ENCODE measurements around the gene TBXA2R.
A peak's percentile ranks its signal among the peaks of the same experiment; 100 is the strongest.
"Not testable (repeated sequence)": the region's sequence is repeated elsewhere in the genome, so short reads cannot be mapped to it uniquely, and the experiment has no call there.

Gene TBXA2R

GRCh38 chr19:3573858-3574637 is 32.6 kb downstream of the TBXA2R start:
- ChIA-PET POLR2A (interaction anchor here (0.6 to 1.2 kb wide), 6 partner anchors 10 to 29 kb away, joined by 3 to 8 read pairs (median 4); partner anchors contain the start of genes GIPC3 and MFSD12), CTCF (interaction anchor here (0.8 kb wide), 1 partner anchor 13 kb away, joined by 5 read pairs; no protein-coding TSS in a partner anchor)
- peak; percentile 98 for DNase-seq (ENCODE audit: extremely low spot score)
- peak; percentile 94 for TF ChIP-seq HDGF (IDR thresholded peaks at IDR 0.05; ENCODE audit: borderline replicate concordance)
- no peak for TF ChIP-seq ZNF384 (IDR thresholded peaks at IDR 0.05)
- TF ChIP-seq FOXK2 (IDR thresholded peaks at IDR 0.05), result no peak
- peak; percentile 88 for TF ChIP-seq SP1 (IDR thresholded peaks at IDR 0.05)
- TF ChIP-seq PKNOX1 (IDR thresholded peaks at IDR 0.05), result peak; percentile 97

GRCh38 chr19:3573162-3573857 is 33.4 kb downstream of the TBXA2R start:
- DNase-seq (ENCODE audit: extremely low spot score), result no peak
- POLR2A ChIA-PET, result interaction anchor here (0.6 to 1.2 kb wide), 6 partner anchors 11 to 29 kb away, joined by 3 to 8 read pairs (median 4); partner anchors contain the start of genes GIPC3 and MFSD12
- TF ChIP-seq L3MBTL2 (conservative IDR thresholded peaks at IDR 0.05) (peak; percentile 58), NFRKB (IDR thresholded peaks at IDR 0.05) (no peak)
- CTCF ChIA-PET, result interaction anchor here (0.8 kb wide), 1 partner anchor 13 kb away, joined by 5 read pairs; no protein-coding TSS in a partner anchor

- DNase-seq (ENCODE audit: extremely low spot score), result no peak
- POLR2A ChIA-PET, result no interaction called here
- CTCF ChIA-PET, result no interaction called here
- TF ChIP-seq CTBP1 (IDR thresholded peaks at IDR 0.05; ENCODE audit: borderline replicate concordance), result no peak
- no peak for TF ChIP-seq SP1 (IDR thresholded peaks at IDR 0.05)
- no peak for TF ChIP-seq LEF1 (IDR thresholded peaks at IDR 0.05; ENCODE audit: borderline replicate concordance)
- no peak for TF ChIP-seq L3MBTL2 (conservative IDR thresholded peaks at IDR 0.05)
- no peak for TF ChIP-seq TARDBP (IDR thresholded peaks at IDR 0.05)
- no peak for TF ChIP-seq HDGF (IDR thresholded peaks at IDR 0.05; ENCODE audit: borderline replicate concordance)
- no peak for TF ChIP-seq FOXK2 (IDR thresholded peaks at IDR 0.05)
- no peak for TF ChIP-seq ARNT (IDR thresholded peaks at IDR 0.05)
- TF ChIP-seq FOXM1 (IDR thresholded peaks at IDR 0.05; ENCODE audit: borderline replicate concordance), result no peak
- no peak for TF ChIP-seq FOXA1 (IDR thresholded peaks at IDR 0.05)
- TF ChIP-seq ZNF384 (IDR thresholded peaks at IDR 0.05), result no peak
- no peak for TF ChIP-seq SUZ12 (IDR thresholded peaks at IDR 0.05)
- TF ChIP-seq ELF4 (IDR thresholded peaks at IDR 0.05), result no peak
- no peak for TF ChIP-seq NFRKB (IDR thresholded peaks at IDR 0.05)
Observed at GRCh38 chr19:3572855-3573161, 33.9 kb downstream of the TBXA2R start, which contains the start of gene HMG20B. Gene HMG20B (plus strand): TSS chr19:3572944. CDS start chr19:3573310, 366 bp downstream.

- ChIA-PET POLR2A (no interaction called here), CTCF (no interaction called here)
- TF ChIP-seq FOXK2 (IDR thresholded peaks at IDR 0.05) (no peak), HDGF (IDR thresholded peaks at IDR 0.05; ENCODE audit: borderline replicate concordance) (0 out of 2 replicates have a peak, but pooled peaks have one; percentile 21)
- peak; percentile 93 for DNase-seq (ENCODE audit: extremely low spot score)
Observed at GRCh38 chr19:3572132-3572854, 34.4 kb downstream of the TBXA2R start.

GRCh38 chr19:3570606-3571011 is 36.1 kb downstream of the TBXA2R start:
- no peak for DNase-seq (ENCODE audit: extremely low spot score)
- ChIA-PET POLR2A (no interaction called here), CTCF (no interaction called here)
- TF ChIP-seq FOXA1 (IDR thresholded peaks at IDR 0.05), result no peak
- TF ChIP-seq ARNT (IDR thresholded peaks at IDR 0.05), result no peak
- TF ChIP-seq CTBP1 (IDR thresholded peaks at IDR 0.05; ENCODE audit: borderline replicate concordance), result no peak

GRCh38 chr19:3570042-3570441 is 36.6 kb downstream of the TBXA2R start:
- peak; percentile 40 for TF ChIP-seq PKNOX1 (IDR thresholded peaks at IDR 0.05)
- CTCF ChIA-PET, result interaction anchor here (1.0 kb wide), 1 partner anchor 25 kb away, joined by 4 read pairs; no protein-coding TSS in a partner anchor
- POLR2A ChIA-PET; DNase-seq (ENCODE audit: extremely low spot score): not testable (repeated sequence)

GRCh38 chr19:3565139-3565538 is 41.5 kb downstream of the TBXA2R start:
- CTCF ChIA-PET, result no interaction called here
- no peak for DNase-seq (ENCODE audit: extremely low spot score)
- POLR2A ChIA-PET, result interaction anchor here (1.2 kb wide), 1 partner anchor 198 kb away, joined by 3 read pairs; the partner anchor contains the start of gene MRPL54
- TF ChIP-seq SP1 (IDR thresholded peaks at IDR 0.05) (no peak), ARNT (IDR thresholded peaks at IDR 0.05) (no peak), TARDBP (IDR thresholded peaks at IDR 0.05) (no peak), BHLHE40 (IDR thresholded peaks at IDR 0.05; ENCODE audit: borderline replicate concordance) (no peak), FOXK2 (IDR thresholded peaks at IDR 0.05) (no peak), SUZ12 (IDR thresholded peaks at IDR 0.05) (no peak), ZNF384 (IDR thresholded peaks at IDR 0.05) (no peak), CTBP1 (IDR thresholded peaks at IDR 0.05; ENCODE audit: borderline replicate concordance) (no peak), FOXA1 (IDR thresholded peaks at IDR 0.05) (no peak), PKNOX1 (IDR thresholded peaks at IDR 0.05) (no peak), LEF1 (IDR thresholded peaks at IDR 0.05; ENCODE audit: borderline replicate concordance) (no peak), HDGF (IDR thresholded peaks at IDR 0.05; ENCODE audit: borderline replicate concordance) (no peak)

Data from HEK293T (cell line).